PFSK-1 (cell line): ENCODE measurements around the gene ZNF502.

Experiments used
- FOXP2 ChIP-seq: optimal IDR thresholded peaks from 2 replicates; pipeline ENCODE3; 2011; ENCODE audit warnings: borderline replicate concordance, control low read depth, inconsistent platforms; ENCODE audit not compliant: insufficient read depth; ENCODE audit errors: extremely low read length, extremely low read depth
- POLR2AphosphoS5 ChIP-seq: IDR thresholded peaks from 2 replicates; pipeline ENCODE4 v1.6.1; 2012; ENCODE audit warnings: low read depth, mild to moderate bottlenecking, control low read depth, low read length, moderate library complexity
- REST ChIP-seq, 2 experiments: IDR thresholded peaks; 2 replicates each; pipeline versions ENCODE4 v1.6.1 to v1.8.0; 2011 to 2012; ENCODE audit warnings: low read depth in 2 of 2, low read length in 2 of 2, control low read depth in 1 of 2, inconsistent platforms in 1 of 2, mild to moderate bottlenecking in 1 of 2, moderate library complexity in 1 of 2; ENCODE audit not compliant: insufficient read depth in 1 of 2
- SIN3A ChIP-seq: IDR thresholded peaks from 2 replicates; pipeline ENCODE4 v1.6.1; 2012; ENCODE audit warnings: mild to moderate bottlenecking, low read length, moderate library complexity, borderline replicate concordance; ENCODE audit not compliant: insufficient read depth
- TAF1 ChIP-seq: IDR thresholded peaks from 2 replicates; pipeline ENCODE4 v1.6.1; 2012; ENCODE audit warnings: low read length, control low read depth, borderline replicate concordance; ENCODE audit not compliant: insufficient read depth

The ZNF502 gene

GRCh38 chr3:44685128-44685800 is 27.2 kb upstream of the ZNF502 start:
- TF ChIP-seq TAF1 (0 out of 2 replicates have a peak, but pooled peaks have one; percentile 64), POLR2AphosphoS5 (peak; percentile 49; the same call in 1 of the 2 replicates), SIN3A (no peak), FOXP2 (no peak)

- TF ChIP-seq POLR2AphosphoS5 (no peak), FOXP2 (no peak), TAF1 (no peak), SIN3A (no peak), REST (IDR thresholded peaks at IDR 0.05; ENCODE audit: insufficient read depth in 1 of 2, low read depth in 2 of 2, low read length in 2 of 2) (no peak)
Observed at GRCh38 chr3:44687898-44688297, 24.6 kb upstream of the ZNF502 start.

GRCh38 chr3:44721231-44722102 is 9.0 kb downstream of the ZNF502 start:
- TF ChIP-seq SIN3A = no peak
- no peak for TF ChIP-seq POLR2AphosphoS5
- TF ChIP-seq FOXP2 = no peak
- no peak for TF ChIP-seq REST (IDR thresholded peaks at IDR 0.05; ENCODE audit: insufficient read depth in 1 of 2, low read depth in 2 of 2, low read length in 2 of 2)
- TF ChIP-seq TAF1 = no peak

GRCh38 chr3:44722103-44722401 is 9.6 kb downstream of the ZNF502 start:
- no peak for TF ChIP-seq REST (IDR thresholded peaks at IDR 0.05; ENCODE audit: insufficient read depth in 1 of 2, low read depth in 2 of 2, low read length in 2 of 2)
- no peak for TF ChIP-seq TAF1
- no peak for TF ChIP-seq POLR2AphosphoS5
- no peak for TF ChIP-seq SIN3A
- TF ChIP-seq FOXP2 = no peak

- TF ChIP-seq SIN3A (no peak), FOXP2 (peak; percentile 61), TAF1 (no peak), REST (IDR thresholded peaks at IDR 0.05; ENCODE audit: insufficient read depth in 1 of 2, low read depth in 2 of 2, low read length in 2 of 2) (peak in 1 of 2 experiments; percentile 16; a peak in 1 of 4 replicates), POLR2AphosphoS5 (0 out of 2 replicates have a peak, but pooled peaks have one; percentile 27)
Observed at GRCh38 chr3:44729384-44729910, 17.0 kb downstream of the ZNF502 start, which contains the start of gene ZNF501. Gene ZNF501 (plus strand): TSS chr3:44729635. CDS start chr3:44734422, 4,787 bp downstream.
